ENCODE data around the gene PRKACA.

The PRKACA gene

GRCh38 chr19:14119644-14120496 lies 2.3 kb upstream of the PRKACA start:
- no peak overlapping the region for H3K4me3 ChIP-seq (ENCODE audit: low read length)
- DNase-seq (ENCODE audit: low read depth, low spot score): no peak

GRCh38 chr19:14119146-14119545 lies 1.6 kb upstream of the PRKACA start:
- DNase-seq (ENCODE audit: low read depth, low spot score): no peak
- H3K4me3 ChIP-seq (ENCODE audit: low read length): no peak overlapping the region

GRCh38 chr19:14118165-14119051 lies 846 bp upstream of the PRKACA start:
- peak; percentile 24 for DNase-seq (ENCODE audit: low read depth, low spot score)
- peak overlapping the region; percentile 58 for H3K4me3 ChIP-seq (ENCODE audit: low read length)

- peak overlapping the region; percentile 67 for H3K4me3 ChIP-seq (ENCODE audit: low read length)
- DNase-seq (ENCODE audit: low read depth, low spot score): no peak
These were observed 514 bp downstream of the PRKACA start for GRCh38 chr19:14116918-14117578.

GRCh38 chr19:14116525-14116917 lies 1.0 kb downstream of the PRKACA start:
- no peak for DNase-seq (ENCODE audit: low read depth, low spot score)
- peak overlapping the region; percentile 67 for H3K4me3 ChIP-seq (ENCODE audit: low read length)

- DNase-seq (ENCODE audit: low read depth, low spot score): no peak
- no peak overlapping the region for H3K4me3 ChIP-seq (ENCODE audit: low read length)
These were observed 1.8 kb downstream of the PRKACA start for GRCh38 chr19:14115756-14116155.

- H3K4me3 ChIP-seq (ENCODE audit: low read length): no peak overlapping the region
- DNase-seq (ENCODE audit: low read depth, low spot score): no peak
These were observed 2.7 kb downstream of the PRKACA start for GRCh38 chr19:14114854-14115253.

- no peak overlapping the region for H3K4me3 ChIP-seq (ENCODE audit: low read length)
- no peak for DNase-seq (ENCODE audit: low read depth, low spot score)
These were observed 3.1 kb downstream of the PRKACA start for GRCh38 chr19:14114439-14114838.

GRCh38 chr19:14113762-14114414 lies 3.7 kb downstream of the PRKACA start:
- H3K4me3 ChIP-seq (ENCODE audit: low read length): peak overlapping the region; percentile 6

GRCh38 chr19:14112809-14113385 lies 4.7 kb downstream of the PRKACA start:
- no peak for DNase-seq (ENCODE audit: low read depth, low spot score)
- no peak overlapping the region for H3K4me3 ChIP-seq (ENCODE audit: low read length)

More at GRCh38 chr19:14113762-14114414, 3.7 kb downstream of the PRKACA start:
- peak; percentile 49 for DNase-seq (ENCODE audit: low read depth, low spot score)

GRCh38 chr19:14112051-14112808 lies 5.3 kb downstream of the PRKACA start:
- DNase-seq (ENCODE audit: low read depth, low spot score): no peak
- no peak overlapping the region for H3K4me3 ChIP-seq (ENCODE audit: low read length)

- H3K4me3 ChIP-seq (ENCODE audit: low read length): no peak overlapping the region
- no peak for DNase-seq (ENCODE audit: low read depth, low spot score)
These were observed 6.1 kb downstream of the PRKACA start for GRCh38 chr19:14111486-14111885.

- no peak for DNase-seq (ENCODE audit: low read depth, low spot score)
These were observed 6.9 kb downstream of the PRKACA start for GRCh38 chr19:14110650-14111049.

GRCh38 chr19:14107581-14108461 lies 9.7 kb downstream of the PRKACA start:
- no peak overlapping the region for H3K4me3 ChIP-seq (ENCODE audit: low read length)
- no peak for DNase-seq (ENCODE audit: low read depth, low spot score)

More at GRCh38 chr19:14110650-14111049, 6.9 kb downstream of the PRKACA start:
- H3K4me3 ChIP-seq (ENCODE audit: low read length): no peak overlapping the region

- no peak for DNase-seq (ENCODE audit: low read depth, low spot score)
- no peak overlapping the region for H3K4me3 ChIP-seq (ENCODE audit: low read length)
These were observed 10.7 kb downstream of the PRKACA start for GRCh38 chr19:14106840-14107239.

- no peak for DNase-seq (ENCODE audit: low read depth, low spot score)
- H3K4me3 ChIP-seq (ENCODE audit: low read length): no peak overlapping the region
These were observed 11.9 kb downstream of the PRKACA start for GRCh38 chr19:14105680-14106079.

GRCh38 chr19:14103310-14103709 lies 14.3 kb downstream of the PRKACA start:
- DNase-seq (ENCODE audit: low read depth, low spot score): no peak
- no peak overlapping the region for H3K4me3 ChIP-seq (ENCODE audit: low read length)
